Endothelial cell (in vitro differentiated cells): ENCODE measurements around the gene CLCC1. TPM values are rescaled to one million over a fixed set of nuclear protein-coding genes. Genes with fewer than 3 reads are reported as not detected.
A peak's percentile ranks its signal among the peaks of the same experiment; 100 is the strongest.

ENCODE experiments used
- DNase-seq: peaks from one replicate; pipeline ENCODE4 v3.0.0; 2021; ENCODE audit warnings: low spot score
- H3K27ac Mint-ChIP-seq: one replicate; pipeline ENCODE4 v1.8.0; 2021; ENCODE audit warnings: mixed read lengths, inconsistent platforms; ENCODE audit not compliant: unreplicated experiment
- H3K27me3 Mint-ChIP-seq: one replicate; pipeline ENCODE4 v1.8.0; 2021; ENCODE audit warnings: mild to moderate bottlenecking, moderate library complexity, mixed read lengths, inconsistent platforms; ENCODE audit not compliant: unreplicated experiment
- H3K36me3 Mint-ChIP-seq: one replicate; pipeline ENCODE4 v1.8.0; 2021; ENCODE audit warnings: mild to moderate bottlenecking, low read depth, mixed read lengths, inconsistent platforms; ENCODE audit not compliant: unreplicated experiment
- H3K4me1 Mint-ChIP-seq: one replicate; pipeline ENCODE4 v1.8.0; 2021; ENCODE audit warnings: mild to moderate bottlenecking, mixed read lengths, inconsistent platforms; ENCODE audit not compliant: unreplicated experiment
- H3K4me3 Mint-ChIP-seq: one replicate; pipeline ENCODE4 v1.8.0; 2021; ENCODE audit warnings: mild to moderate bottlenecking, mixed read lengths, inconsistent platforms; ENCODE audit not compliant: unreplicated experiment
- H3K9me3 Mint-ChIP-seq: one replicate; pipeline ENCODE4 v1.8.0; 2021; ENCODE audit warnings: mixed read lengths, inconsistent platforms; ENCODE audit not compliant: unreplicated experiment
- total RNA-seq: library from RNA; stranded (reverse); fragmentation: NEBNext Ultra II Directional; extraction: Animal tissue kit (Norgen Biotek cat#: 25700); gene quantifications from one replicate; pipeline ENCODE4 v1.2.1, GENCODE V29; 2021; ENCODE audit not compliant: unreplicated experiment
- TF ChIP-seq, protein P1 (sequence below): fragments of 200-600 bp; sonication (generic); IDR thresholded peaks from one replicate; pipeline ENCODE4 v1.5.0; 2021; ENCODE audit warnings: antibody characterized with exemption; ENCODE audit not compliant: unreplicated experiment

CLCC1 gene
- total RNA-seq, 1 donor from 2014 or later = 28.2 TPM

- H3K27me3 Mint-ChIP-seq = peaks cover 4% of the 10 kb centered on the region
- no peaks in the 10 kb centered on the region for H3K9me3 Mint-ChIP-seq
- H3K4me3 Mint-ChIP-seq = no peak overlapping the region
- peaks cover 7% of the 10 kb centered on the region for H3K4me1 Mint-ChIP-seq
- H3K36me3 Mint-ChIP-seq = peaks cover 4% of the 10 kb centered on the region
- H3K27ac Mint-ChIP-seq = no peak overlapping the region
- no peak for DNase-seq
- TF ChIP-seq, protein P1, sequence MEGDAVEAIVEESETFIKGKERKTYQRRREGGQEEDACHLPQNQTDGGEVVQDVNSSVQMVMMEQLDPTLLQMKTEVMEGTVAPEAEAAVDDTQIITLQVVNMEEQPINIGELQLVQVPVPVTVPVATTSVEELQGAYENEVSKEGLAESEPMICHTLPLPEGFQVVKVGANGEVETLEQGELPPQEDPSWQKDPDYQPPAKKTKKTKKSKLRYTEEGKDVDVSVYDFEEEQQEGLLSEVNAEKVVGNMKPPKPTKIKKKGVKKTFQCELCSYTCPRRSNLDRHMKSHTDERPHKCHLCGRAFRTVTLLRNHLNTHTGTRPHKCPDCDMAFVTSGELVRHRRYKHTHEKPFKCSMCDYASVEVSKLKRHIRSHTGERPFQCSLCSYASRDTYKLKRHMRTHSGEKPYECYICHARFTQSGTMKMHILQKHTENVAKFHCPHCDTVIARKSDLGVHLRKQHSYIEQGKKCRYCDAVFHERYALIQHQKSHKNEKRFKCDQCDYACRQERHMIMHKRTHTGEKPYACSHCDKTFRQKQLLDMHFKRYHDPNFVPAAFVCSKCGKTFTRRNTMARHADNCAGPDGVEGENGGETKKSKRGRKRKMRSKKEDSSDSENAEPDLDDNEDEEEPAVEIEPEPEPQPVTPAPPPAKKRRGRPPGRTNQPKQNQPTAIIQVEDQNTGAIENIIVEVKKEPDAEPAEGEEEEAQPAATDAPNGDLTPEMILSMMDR = no peak
Observed at GRCh38 chr1:108960719-108961118, 2.6 kb downstream of the CLCC1 start.

- Mint-ChIP-seq H3K27ac (no peak overlapping the region), H3K9me3 (no peaks in the 10 kb centered on the region), H3K27me3 (peaks cover 7% of the 10 kb centered on the region), H3K4me1 (peaks cover 7% of the 10 kb centered on the region), H3K36me3 (peaks cover 15% of the 10 kb centered on the region), H3K4me3 (no peak overlapping the region)
- TF ChIP-seq, protein P1 = no peak
- DNase-seq = no peak
Observed at GRCh38 chr1:108957888-108958287, 5.4 kb downstream of the CLCC1 start.

DNA sequence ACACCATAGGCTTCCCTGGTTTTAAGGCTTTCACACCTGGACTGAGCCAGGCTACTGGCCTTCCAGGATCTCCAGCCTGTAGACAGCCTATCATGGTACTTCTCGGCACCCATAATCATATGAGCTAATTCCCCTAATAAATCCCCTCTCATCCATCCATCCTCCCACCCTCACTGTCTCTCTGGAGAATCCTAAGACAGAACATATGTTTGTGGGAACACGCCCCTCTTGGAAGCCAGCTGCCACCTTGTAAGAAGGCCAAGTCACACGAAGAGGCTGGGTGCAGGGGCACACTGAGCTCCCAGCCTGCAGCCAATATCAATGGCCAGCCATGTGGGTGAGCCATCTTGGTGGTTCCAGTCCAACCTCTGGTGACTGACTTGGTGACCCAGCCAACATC lies 7.4 kb downstream of the CLCC1 start:
- Mint-ChIP-seq H3K27me3 (peaks cover 7% of the 10 kb centered on the region), H3K4me1 (no peaks in the 10 kb centered on the region), H3K9me3 (no peaks in the 10 kb centered on the region), H3K36me3 (peaks cover 15% of the 10 kb centered on the region), H3K4me3 (no peak overlapping the region), H3K27ac (peak overlapping the region; percentile 13)
- TF ChIP-seq, protein P1 = no peak
- no peak for DNase-seq

- H3K36me3 Mint-ChIP-seq = peaks cover 15% of the 10 kb centered on the region
- no peak for DNase-seq
- H3K27ac Mint-ChIP-seq = no peak overlapping the region
- H3K4me1 Mint-ChIP-seq = no peaks in the 10 kb centered on the region
- peaks cover 5% of the 10 kb centered on the region for H3K27me3 Mint-ChIP-seq
- H3K9me3 Mint-ChIP-seq = no peaks in the 10 kb centered on the region
- no peak overlapping the region for H3K4me3 Mint-ChIP-seq
- TF ChIP-seq, protein P1 = no peak
Observed at GRCh38 chr1:108955111-108955510, 8.2 kb downstream of the CLCC1 start.

DNA sequence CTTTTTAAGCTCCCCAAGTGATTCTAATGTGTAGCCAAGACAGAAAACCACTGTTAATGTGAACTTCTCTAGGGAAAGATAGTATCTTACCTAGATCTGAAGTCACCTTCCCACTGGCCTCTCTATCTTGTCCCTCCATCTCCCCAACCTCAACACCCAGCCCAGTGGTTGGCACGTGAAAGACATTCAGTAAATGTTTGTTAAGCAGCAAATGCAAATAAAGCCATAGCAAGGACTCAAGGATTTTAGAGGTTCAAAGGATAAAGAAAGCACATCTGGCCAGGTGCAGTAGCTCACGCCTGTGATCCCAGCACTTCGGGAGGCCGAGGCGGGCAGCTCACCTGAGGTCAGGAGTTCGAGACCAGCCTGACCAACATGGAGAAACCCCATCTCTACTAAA lies 9.8 kb downstream of the CLCC1 start:
- TF ChIP-seq, protein P1 = no peak
- no peaks in the 10 kb centered on the region for H3K9me3 Mint-ChIP-seq
- H3K4me3 Mint-ChIP-seq = no peak overlapping the region
- H3K4me1 Mint-ChIP-seq = peaks cover 6% of the 10 kb centered on the region
- DNase-seq = no peak
- peaks cover 15% of the 10 kb centered on the region for H3K36me3 Mint-ChIP-seq
- H3K27ac Mint-ChIP-seq = no peak overlapping the region
- peaks cover 4% of the 10 kb centered on the region for H3K27me3 Mint-ChIP-seq
